GM21723 (cell line): ENCODE measurements around the gene SAMD8.

Experiments used
- ATAC-seq: cut with Tn5 transposase; IDR thresholded peaks from one replicate; pipeline ENCODE4 v1.9.1; 2021; ENCODE audit warnings: mild to moderate bottlenecking, moderate library complexity; ENCODE audit not compliant: unreplicated experiment

SAMD8 gene

GRCh38 chr10:75084834-75085384, 26.5 kb upstream of the SAMD8 start:
- no peak for ATAC-seq

GRCh38 chr10:75086278-75086934, 25.1 kb upstream of the SAMD8 start:
- no peak for ATAC-seq

GRCh38 chr10:75088640-75089039, 22.8 kb upstream of the SAMD8 start:
- ATAC-seq, result no peak

- ATAC-seq, result no peak
Measured at GRCh38 chr10:75089634-75090033, 21.8 kb upstream of the SAMD8 start.

- ATAC-seq, result no peak
Measured at GRCh38 chr10:75091146-75091545, 20.3 kb upstream of the SAMD8 start.

GRCh38 chr10:75094465-75094864, 17.0 kb upstream of the SAMD8 start:
- ATAC-seq, result no peak

- ATAC-seq, result no peak
Measured at GRCh38 chr10:75095631-75096030, 15.8 kb upstream of the SAMD8 start.

- ATAC-seq, result no peak
Measured at GRCh38 chr10:75096749-75097148, 14.7 kb upstream of the SAMD8 start.

- ATAC-seq, result no peak
Measured at GRCh38 chr10:75097666-75098285, 13.7 kb upstream of the SAMD8 start.

- ATAC-seq, result no peak
Measured at GRCh38 chr10:75098902-75099673, 12.4 kb upstream of the SAMD8 start.

GRCh38 chr10:75099952-75100763, 11.3 kb upstream of the SAMD8 start:
- peak; percentile 73 for ATAC-seq

- ATAC-seq, result no peak
Measured at GRCh38 chr10:75100764-75101291, 10.6 kb upstream of the SAMD8 start.

GRCh38 chr10:75101416-75102251, 9.8 kb upstream of the SAMD8 start:
- no peak for ATAC-seq

- no peak for ATAC-seq
Measured at GRCh38 chr10:75102830-75103673, 8.4 kb upstream of the SAMD8 start.

GRCh38 chr10:75103881-75104686, 7.4 kb upstream of the SAMD8 start:
- no peak for ATAC-seq

GRCh38 chr10:75104842-75105241, 6.6 kb upstream of the SAMD8 start:
- ATAC-seq, result no peak

- ATAC-seq, result no peak
Measured at GRCh38 chr10:75105576-75106197, 5.8 kb upstream of the SAMD8 start.

- ATAC-seq, result no peak
Measured at GRCh38 chr10:75106242-75106641, 5.2 kb upstream of the SAMD8 start.
